C4-2B (cell line): ENCODE results near the gene C10orf71.

Source experiments
- ZFX ChIP-seq: fragments of 450-650 bp; IDR thresholded peaks from 2 replicates; pipeline ENCODE4 v1.6.1; 2017
- TF ChIP-seq, protein P1 (sequence below): fragments of 450-650 bp; conservative IDR thresholded peaks from 2 replicates; pipeline ENCODE4 v1.5.1; 2017; ENCODE audit warnings: mild to moderate bottlenecking

- TF ChIP-seq, protein P1, sequence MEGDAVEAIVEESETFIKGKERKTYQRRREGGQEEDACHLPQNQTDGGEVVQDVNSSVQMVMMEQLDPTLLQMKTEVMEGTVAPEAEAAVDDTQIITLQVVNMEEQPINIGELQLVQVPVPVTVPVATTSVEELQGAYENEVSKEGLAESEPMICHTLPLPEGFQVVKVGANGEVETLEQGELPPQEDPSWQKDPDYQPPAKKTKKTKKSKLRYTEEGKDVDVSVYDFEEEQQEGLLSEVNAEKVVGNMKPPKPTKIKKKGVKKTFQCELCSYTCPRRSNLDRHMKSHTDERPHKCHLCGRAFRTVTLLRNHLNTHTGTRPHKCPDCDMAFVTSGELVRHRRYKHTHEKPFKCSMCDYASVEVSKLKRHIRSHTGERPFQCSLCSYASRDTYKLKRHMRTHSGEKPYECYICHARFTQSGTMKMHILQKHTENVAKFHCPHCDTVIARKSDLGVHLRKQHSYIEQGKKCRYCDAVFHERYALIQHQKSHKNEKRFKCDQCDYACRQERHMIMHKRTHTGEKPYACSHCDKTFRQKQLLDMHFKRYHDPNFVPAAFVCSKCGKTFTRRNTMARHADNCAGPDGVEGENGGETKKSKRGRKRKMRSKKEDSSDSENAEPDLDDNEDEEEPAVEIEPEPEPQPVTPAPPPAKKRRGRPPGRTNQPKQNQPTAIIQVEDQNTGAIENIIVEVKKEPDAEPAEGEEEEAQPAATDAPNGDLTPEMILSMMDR: no peak
- no peak for TF ChIP-seq ZFX
Observed at GRCh38 chr10:49350846-49351532, 52.0 kb downstream of the C10orf71 start.
